Uterus (tissue), 2 donors: Measurements from ENCODE around the gene GMDS.

Experiments used
- POLR2A ChIP-seq, 2 donors: fragments of 450-650 bp; IDR thresholded peaks; one replicate each; pipeline ENCODE4 v1.6.1; 2016; ENCODE audit warnings: antibody characterized with exemption in 2 of 2, mild to moderate bottlenecking in 1 of 2, moderate library complexity in 1 of 2
- TF ChIP-seq, protein P1 (sequence below), 4 experiments: fragments of 200-600 bp in 2 of 4; fragments of 450-650 bp in 2 of 4; sonication (generic) in 2 of 4; IDR thresholded peaks; one replicate each; pipeline ENCODE4 v1.5.1; 2016 to 2019; ENCODE audit warnings: antibody characterized with exemption in 4 of 4, mild to moderate bottlenecking in 2 of 4, moderate library complexity in 1 of 4

DNA sequence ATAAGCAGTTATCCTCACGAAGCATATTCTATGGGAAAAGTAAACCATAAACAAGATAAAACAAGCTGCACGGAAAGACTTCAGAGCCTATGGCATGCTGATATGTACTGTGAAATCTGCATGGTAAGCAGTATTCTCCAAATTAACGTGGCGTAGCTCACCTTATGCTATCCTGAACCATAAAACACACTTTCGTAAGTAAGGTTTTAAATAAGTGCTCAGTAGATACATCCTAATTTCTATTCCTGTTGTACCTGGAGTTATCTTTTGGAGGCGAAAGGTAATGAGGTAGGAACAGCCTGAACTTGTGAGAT, 208.7 kb downstream of the GMDS start:
- TF ChIP-seq, protein P1, sequence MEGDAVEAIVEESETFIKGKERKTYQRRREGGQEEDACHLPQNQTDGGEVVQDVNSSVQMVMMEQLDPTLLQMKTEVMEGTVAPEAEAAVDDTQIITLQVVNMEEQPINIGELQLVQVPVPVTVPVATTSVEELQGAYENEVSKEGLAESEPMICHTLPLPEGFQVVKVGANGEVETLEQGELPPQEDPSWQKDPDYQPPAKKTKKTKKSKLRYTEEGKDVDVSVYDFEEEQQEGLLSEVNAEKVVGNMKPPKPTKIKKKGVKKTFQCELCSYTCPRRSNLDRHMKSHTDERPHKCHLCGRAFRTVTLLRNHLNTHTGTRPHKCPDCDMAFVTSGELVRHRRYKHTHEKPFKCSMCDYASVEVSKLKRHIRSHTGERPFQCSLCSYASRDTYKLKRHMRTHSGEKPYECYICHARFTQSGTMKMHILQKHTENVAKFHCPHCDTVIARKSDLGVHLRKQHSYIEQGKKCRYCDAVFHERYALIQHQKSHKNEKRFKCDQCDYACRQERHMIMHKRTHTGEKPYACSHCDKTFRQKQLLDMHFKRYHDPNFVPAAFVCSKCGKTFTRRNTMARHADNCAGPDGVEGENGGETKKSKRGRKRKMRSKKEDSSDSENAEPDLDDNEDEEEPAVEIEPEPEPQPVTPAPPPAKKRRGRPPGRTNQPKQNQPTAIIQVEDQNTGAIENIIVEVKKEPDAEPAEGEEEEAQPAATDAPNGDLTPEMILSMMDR (IDR thresholded peaks at IDR 0.05): no peak
- TF ChIP-seq POLR2A (IDR thresholded peaks at IDR 0.05): no peak
